H9 (cell line): ENCODE measurements around the gene DLGAP4. TPM values are rescaled to one million over a fixed set of nuclear protein-coding genes. Genes with fewer than 3 reads are reported as not detected.

Source experiments
- DNase-seq: peaks from one replicate; pipeline ENCODE4 v3.0.0-alpha.2; 2017
- H2AFZ ChIP-seq: one replicate; pipeline ENCODE4 v1.6.1; 2013; ENCODE audit warnings: mild to moderate bottlenecking, low read length, control low read depth, moderate library complexity
- H2AK5ac ChIP-seq: 2 replicates; pipeline ENCODE4 v1.6.1; 2013; ENCODE audit warnings: low read length, control low read depth, mixed read lengths; ENCODE audit not compliant: insufficient read length
- H2BK120ac ChIP-seq: one replicate; pipeline ENCODE4 v1.6.1; 2013; ENCODE audit warnings: low read depth, mild to moderate bottlenecking, low read length, control low read depth, inconsistent platforms; ENCODE audit not compliant: poor library complexity, severe bottlenecking
- H2BK12ac ChIP-seq: 2 replicates; pipeline ENCODE4 v1.6.1; 2013; ENCODE audit warnings: low read length, control low read depth, mixed read lengths, low read depth; ENCODE audit not compliant: insufficient read length
- H2BK15ac ChIP-seq: 2 replicates; pipeline ENCODE4 v1.6.1; 2013; ENCODE audit warnings: low read depth, low read length, control low read depth
- H2BK20ac ChIP-seq: one replicate; pipeline ENCODE4 v1.6.1; 2013; ENCODE audit warnings: low read depth, mild to moderate bottlenecking, low read length, control low read depth, inconsistent platforms; ENCODE audit not compliant: poor library complexity, severe bottlenecking
- H2BK5ac ChIP-seq: 2 replicates; pipeline ENCODE4 v1.6.1; 2013; ENCODE audit warnings: low read length, control low read depth, mixed read lengths; ENCODE audit not compliant: insufficient read length
- H3K14ac ChIP-seq: 2 replicates; pipeline ENCODE4 v1.6.1; 2013; ENCODE audit warnings: low read length, control low read depth; ENCODE audit not compliant: insufficient read depth
- H3K18ac ChIP-seq: 2 replicates; pipeline ENCODE4 v1.6.1; 2013; ENCODE audit warnings: low read depth, mild to moderate bottlenecking, mixed read lengths, low read length, control low read depth; ENCODE audit not compliant: insufficient read length
- H3K23ac ChIP-seq: 2 replicates; pipeline ENCODE4 v1.6.1; 2013; ENCODE audit warnings: low read length, control low read depth, mixed read lengths, low read depth; ENCODE audit not compliant: insufficient read length
- H3K23me2 ChIP-seq: 2 replicates; pipeline ENCODE4 v1.6.1; 2013; ENCODE audit warnings: low read depth, mild to moderate bottlenecking, mixed read lengths, low read length, control low read depth; ENCODE audit not compliant: insufficient read length, poor library complexity, severe bottlenecking
- H3K27ac ChIP-seq: 2 replicates; pipeline ENCODE4 v1.5.1; 2013; ENCODE audit warnings: low read length, control low read depth, mixed read lengths, low read depth; ENCODE audit not compliant: insufficient read length
- H3K27me3 ChIP-seq: 2 replicates; pipeline ENCODE4 v1.6.1; 2013; ENCODE audit warnings: low read length, control low read depth, inconsistent platforms; ENCODE audit not compliant: insufficient read depth
- H3K4ac ChIP-seq: 2 replicates; pipeline ENCODE4 v1.6.1; 2013; ENCODE audit warnings: low read depth, mild to moderate bottlenecking, control low read depth, inconsistent platforms, low read length, moderate library complexity
- H3K4me1 ChIP-seq: 2 replicates; pipeline ENCODE4 v1.6.1; 2013; ENCODE audit warnings: low read length, control low read depth, inconsistent platforms; ENCODE audit not compliant: insufficient read depth
- H3K4me2 ChIP-seq: 2 replicates; pipeline ENCODE4 v1.6.1; 2013; ENCODE audit warnings: low read length, control low read depth, mixed read lengths; ENCODE audit not compliant: insufficient read length, insufficient read depth
- H3K56ac ChIP-seq: 2 replicates; pipeline ENCODE4 v1.6.1; 2013; ENCODE audit warnings: low read depth, mild to moderate bottlenecking, mixed read lengths, low read length, control low read depth; ENCODE audit not compliant: insufficient read length
- H3K79me1 ChIP-seq: 2 replicates; pipeline ENCODE4 v1.6.1; 2013; ENCODE audit warnings: low read depth, mild to moderate bottlenecking, moderate library complexity, low read length, control low read depth, inconsistent platforms; ENCODE audit not compliant: insufficient read depth, poor library complexity, severe bottlenecking
- H3K79me2 ChIP-seq: 2 replicates; pipeline ENCODE4 v1.6.1; 2013; ENCODE audit warnings: low read length, control low read depth, inconsistent platforms; ENCODE audit not compliant: insufficient read depth
- H3K9ac ChIP-seq: 2 replicates; pipeline ENCODE4 v1.6.1; 2013; ENCODE audit warnings: low read length, control low read depth, mixed read lengths; ENCODE audit not compliant: insufficient read length; ENCODE audit errors: extremely low read depth
- H3K9me3 ChIP-seq: one replicate; pipeline ENCODE4 v1.6.1; 2013; ENCODE audit warnings: low read depth, low read length, inconsistent platforms; ENCODE audit not compliant: control insufficient read depth
- H3T11ph ChIP-seq: one replicate; pipeline ENCODE4 v1.6.1; 2013; ENCODE audit warnings: mild to moderate bottlenecking, low read length, control low read depth, inconsistent platforms
- H4K20me1 ChIP-seq: one replicate; pipeline ENCODE4 v1.6.1; 2013; ENCODE audit not compliant: control insufficient read depth, insufficient read length, insufficient read depth
- H4K5ac ChIP-seq: 2 replicates; pipeline ENCODE4 v1.6.1; 2013; ENCODE audit warnings: low read depth, mild to moderate bottlenecking, mixed read lengths, low read length, control low read depth; ENCODE audit not compliant: insufficient read length
- H4K8ac ChIP-seq: replicated peaks from 2 replicates; pipeline ENCODE4 v1.6.1; 2013; ENCODE audit warnings: low read length, control low read depth, mixed read lengths, low read depth; ENCODE audit not compliant: insufficient read length
- H4K91ac ChIP-seq: 2 replicates; pipeline ENCODE4 v1.6.1; 2013; ENCODE audit warnings: low read depth, mild to moderate bottlenecking, moderate library complexity, mixed read lengths, low read length, control low read depth; ENCODE audit not compliant: insufficient read length
- H3K27ac Mint-ChIP-seq, 3 experiments: 2 replicates in 2 of 3; 3 replicates in 1 of 3; pipeline ENCODE4 v1.8.0; 2020 to 2021; ENCODE audit warnings: mixed read lengths in 3 of 3, mild to moderate bottlenecking in 1 of 3, moderate library complexity in 1 of 3
- H3K27me3 Mint-ChIP-seq: 2 replicates; pipeline ENCODE4 v1.8.0; 2021; ENCODE audit warnings: low read depth, mild to moderate bottlenecking, moderate library complexity, mixed read lengths
- H3K36me3 Mint-ChIP-seq, 3 experiments: 2 replicates in 2 of 3; 3 replicates in 1 of 3; pipeline ENCODE4 v1.8.0; 2020 to 2021; ENCODE audit warnings: low read depth in 3 of 3, mixed read lengths in 3 of 3; ENCODE audit not compliant: insufficient read depth in 1 of 3
- H3K4me1 Mint-ChIP-seq, 2 experiments: 2 replicates each; pipeline ENCODE4 v1.8.0; 2020; ENCODE audit warnings: mixed read lengths in 2 of 2
- H3K4me3 Mint-ChIP-seq, 2 experiments: 2 replicates in 1 of 2; 3 replicates in 1 of 2; pipeline ENCODE4 v1.8.0; 2020 to 2021; ENCODE audit warnings: mild to moderate bottlenecking in 2 of 2, mixed read lengths in 2 of 2, moderate library complexity in 1 of 2
- H3K9me3 Mint-ChIP-seq, 2 experiments: 2 replicates in 1 of 2; 3 replicates in 1 of 2; pipeline ENCODE4 v1.8.0; 2020; ENCODE audit warnings: mild to moderate bottlenecking in 2 of 2, mixed read lengths in 2 of 2, moderate library complexity in 1 of 2
- CTCF ChIP-seq: fragments of 200-600 bp; sonication (generic); conservative IDR thresholded peaks from 3 replicates; pipeline ENCODE4 v1.8.0; 2021; ENCODE audit warnings: antibody characterized with exemption, mild to moderate bottlenecking
- whole genome bisulfite sequencing: extraction: QIAGEN DNeasy Blood & Tissue Kit; methylation state at CpG from one replicate; pipeline ENCODE4 v1.1.7; 2013; ENCODE audit warnings: missing lambda C conversion rate, low lambda C conversion rate, mixed read lengths; ENCODE audit not compliant: insufficient read length; ENCODE audit errors: extremely low coverage; 5-methylcytosine and 5-hydroxymethylcytosine counted together
- total RNA-seq: library from RNA; stranded (reverse); gene quantifications from 2 replicates; pipeline ENCODE4 v1.2.1, GENCODE V29; 2021

Gene DLGAP4
- total RNA-seq, 1 experiment from 2014 or later: 48.0 TPM

GRCh38 chr20:36461600-36462439 lies 155.7 kb downstream of the DLGAP4 start:
- H2AFZ ChIP-seq: no peak overlapping the region
- no peak overlapping the region for H2BK20ac ChIP-seq
- no peak overlapping the region for H4K8ac ChIP-seq
- no peak overlapping the region for H3K27ac ChIP-seq
- peaks cover 0 to 5% (median 4%) of the 10 kb centered on the region in 3 experiments; a peak in 4 of 7 replicates for H3K36me3 Mint-ChIP-seq
- H3T11ph ChIP-seq: no peak overlapping the region
- peaks cover 17% of the 10 kb centered on the region; the same call in 1 of the 2 replicates for H3K79me2 ChIP-seq
- no peak overlapping the region for H2BK5ac ChIP-seq
- no CpG with 5 or more reads among the region's 58 CpGs for WGBS
- H3K4me1 ChIP-seq: peaks cover 14% of the 10 kb centered on the region; the same call in 1 of the 2 replicates
- H3K9ac ChIP-seq: peak overlapping the region; percentile 10
- peak overlapping the region; percentile 76 for H3K14ac ChIP-seq
- H3K79me1 ChIP-seq: peaks cover 5% of the 10 kb centered on the region
- DNase-seq: peak; percentile 58
- no peak overlapping the region for H2AK5ac ChIP-seq
- no peak overlapping the region for H3K23ac ChIP-seq
- peaks cover 19% of the 10 kb centered on the region for H3K23me2 ChIP-seq
- H3K18ac ChIP-seq: no peak overlapping the region
- no peaks in the 10 kb centered on the region for H3K9me3 ChIP-seq
- no peaks in the 10 kb centered on the region for H3K9me3 Mint-ChIP-seq
- no peaks in the 10 kb centered on the region for H3K27me3 ChIP-seq
- H3K4me1 Mint-ChIP-seq: peaks cover 45 to 49% of the 10 kb centered on the region in 2 experiments
- no peak overlapping the region for H2BK12ac ChIP-seq
- H2BK15ac ChIP-seq: no peak overlapping the region
- peak overlapping the region; percentile 86 to 94 for H3K4me3 Mint-ChIP-seq
- H4K91ac ChIP-seq: no peak overlapping the region
- H4K20me1 ChIP-seq: no peaks in the 10 kb centered on the region
- H4K5ac ChIP-seq: no peak overlapping the region
- no peak overlapping the region for H2BK120ac ChIP-seq
- no peak overlapping the region; the same call in 1 of the 2 replicates for H3K4ac ChIP-seq
- no peak overlapping the region for H3K56ac ChIP-seq
- peaks cover 6% of the 10 kb centered on the region for H3K27me3 Mint-ChIP-seq
- H3K27ac Mint-ChIP-seq: peak overlapping the region; percentile 59 to 87 (median 77); a peak in 4 of 7 replicates
- peak overlapping the region; percentile 91 for H3K4me2 ChIP-seq
- no peak for TF ChIP-seq CTCF
